ENCODE measurements around the gene QRICH1. TPM values are rescaled to one million over a fixed set of nuclear protein-coding genes. Genes with fewer than 3 reads are reported as not detected.

QRICH1 gene
- polyA plus RNA-seq, 1 of the 3 experiments (the other 2 are of a cell fraction) = 58.5 TPM

DNA sequence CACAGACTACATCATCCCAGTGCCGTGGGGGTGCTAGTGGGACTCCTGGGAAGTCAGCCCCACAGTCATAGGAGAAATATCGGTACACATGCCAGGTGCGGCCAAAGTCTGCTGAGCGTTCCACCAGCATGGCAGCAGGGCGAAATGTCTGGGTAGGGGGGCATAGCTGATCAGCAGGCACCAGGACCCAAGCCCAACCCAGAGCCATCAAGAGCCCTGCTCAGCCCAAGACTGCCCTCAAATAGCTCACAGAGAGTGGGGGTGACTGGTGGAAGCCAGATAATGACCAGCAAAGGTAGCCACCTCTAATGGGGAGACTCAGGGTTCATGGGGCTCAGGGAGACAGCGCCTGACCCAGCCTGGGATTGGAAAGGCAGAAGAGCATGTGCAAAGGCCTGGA lies 37.7 kb upstream of the QRICH1 start:
- no peak for DNase-seq
- no peak overlapping the region for H2AFZ ChIP-seq (ENCODE audit: low read depth)
- ChIA-PET POLR2A (interaction anchor here (2.7 kb wide), 1 partner anchor 38 kb away, joined by 22 read pairs; the partner anchor contains the start of gene QRICH1), CTCF (interaction anchor here (0.7 to 5.4 kb wide), 9 partner anchors 11 to 447 kb away, joined by 3 to 26 read pairs (median 4); partner anchors contain the start of genes CCDC71, KLHDC8B and USP19)
- 100% methylated on average over 1 of the region's 6 CpGs for WGBS (ENCODE audit: low lambda C conversion rate)
- H3F3A ChIP-seq (replicated peaks; ENCODE audit: insufficient read depth) = no peaks in the 10 kb centered on the region
- H3K4me1 ChIP-seq (ENCODE audit: control insufficient read depth in 1 of 2, insufficient read depth in 2 of 2, low read depth in 1 of 2, low read length in 1 of 2) = peaks cover 0 to 18% of the 10 kb centered on the region in 2 experiments; a peak in 1 of 4 replicates
- H3K9me2 ChIP-seq = no peaks in the 10 kb centered on the region
- H3K79me2 ChIP-seq (ENCODE audit: insufficient read depth) = peaks cover 37% of the 10 kb centered on the region
- H3K27me3 ChIP-seq (ENCODE audit: insufficient read depth) = no peaks in the 10 kb centered on the region
- H3K4me3 ChIP-seq (ENCODE audit: low read depth in 2 of 2, low read length in 1 of 2) = peak overlapping the region; percentile 67 to 81; a peak in 3 of 4 replicates
- peaks cover 11 to 22% of the 10 kb centered on the region in 2 experiments for H3K36me3 ChIP-seq (replicated peaks in 1 of 2; ENCODE audit: control insufficient read depth in 1 of 2, insufficient read depth in 2 of 2, low read length in 1 of 2)
- no peak for TF ChIP-seq POLR2AphosphoS5 (IDR thresholded peaks at IDR 0.05; ENCODE audit: low read depth, low read length)
- no peak for TF ChIP-seq FOXJ3 (CRISPR knock-in tag; IDR thresholded peaks at IDR 0.05)
- TF ChIP-seq FOSL2 (IDR thresholded peaks at IDR 0.05; ENCODE audit: borderline replicate concordance, low read depth) = no peak
- TF ChIP-seq GABPA (IDR thresholded peaks at IDR 0.05; ENCODE audit: low read depth) = no peak
- no peak for TF ChIP-seq SIN3A (IDR thresholded peaks at IDR 0.05; ENCODE audit: borderline replicate concordance, low read depth, low read length)
- TF ChIP-seq, protein P1, sequence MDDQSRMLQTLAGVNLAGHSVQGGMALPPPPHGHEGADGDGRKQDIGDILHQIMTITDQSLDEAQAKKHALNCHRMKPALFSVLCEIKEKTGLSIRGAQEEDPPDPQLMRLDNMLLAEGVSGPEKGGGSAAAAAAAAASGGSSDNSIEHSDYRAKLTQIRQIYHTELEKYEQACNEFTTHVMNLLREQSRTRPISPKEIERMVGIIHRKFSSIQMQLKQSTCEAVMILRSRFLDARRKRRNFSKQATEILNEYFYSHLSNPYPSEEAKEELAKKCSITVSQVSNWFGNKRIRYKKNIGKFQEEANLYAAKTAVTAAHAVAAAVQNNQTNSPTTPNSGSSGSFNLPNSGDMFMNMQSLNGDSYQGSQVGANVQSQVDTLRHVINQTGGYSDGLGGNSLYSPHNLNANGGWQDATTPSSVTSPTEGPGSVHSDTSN (IDR thresholded peaks at IDR 0.05) = no peak
- TF ChIP-seq, protein P2, sequence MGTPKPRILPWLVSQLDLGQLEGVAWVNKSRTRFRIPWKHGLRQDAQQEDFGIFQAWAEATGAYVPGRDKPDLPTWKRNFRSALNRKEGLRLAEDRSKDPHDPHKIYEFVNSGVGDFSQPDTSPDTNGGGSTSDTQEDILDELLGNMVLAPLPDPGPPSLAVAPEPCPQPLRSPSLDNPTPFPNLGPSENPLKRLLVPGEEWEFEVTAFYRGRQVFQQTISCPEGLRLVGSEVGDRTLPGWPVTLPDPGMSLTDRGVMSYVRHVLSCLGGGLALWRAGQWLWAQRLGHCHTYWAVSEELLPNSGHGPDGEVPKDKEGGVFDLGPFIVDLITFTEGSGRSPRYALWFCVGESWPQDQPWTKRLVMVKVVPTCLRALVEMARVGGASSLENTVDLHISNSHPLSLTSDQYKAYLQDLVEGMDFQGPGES (IDR thresholded peaks at IDR 0.05; ENCODE audit: low read depth, low read length) = no peak
- TF ChIP-seq NFIC (IDR thresholded peaks at IDR 0.05; ENCODE audit: borderline replicate concordance) = no peak
- TF ChIP-seq RCOR1 (IDR thresholded peaks at IDR 0.05; ENCODE audit: low read length) = no peak
- TF ChIP-seq, protein P3, sequence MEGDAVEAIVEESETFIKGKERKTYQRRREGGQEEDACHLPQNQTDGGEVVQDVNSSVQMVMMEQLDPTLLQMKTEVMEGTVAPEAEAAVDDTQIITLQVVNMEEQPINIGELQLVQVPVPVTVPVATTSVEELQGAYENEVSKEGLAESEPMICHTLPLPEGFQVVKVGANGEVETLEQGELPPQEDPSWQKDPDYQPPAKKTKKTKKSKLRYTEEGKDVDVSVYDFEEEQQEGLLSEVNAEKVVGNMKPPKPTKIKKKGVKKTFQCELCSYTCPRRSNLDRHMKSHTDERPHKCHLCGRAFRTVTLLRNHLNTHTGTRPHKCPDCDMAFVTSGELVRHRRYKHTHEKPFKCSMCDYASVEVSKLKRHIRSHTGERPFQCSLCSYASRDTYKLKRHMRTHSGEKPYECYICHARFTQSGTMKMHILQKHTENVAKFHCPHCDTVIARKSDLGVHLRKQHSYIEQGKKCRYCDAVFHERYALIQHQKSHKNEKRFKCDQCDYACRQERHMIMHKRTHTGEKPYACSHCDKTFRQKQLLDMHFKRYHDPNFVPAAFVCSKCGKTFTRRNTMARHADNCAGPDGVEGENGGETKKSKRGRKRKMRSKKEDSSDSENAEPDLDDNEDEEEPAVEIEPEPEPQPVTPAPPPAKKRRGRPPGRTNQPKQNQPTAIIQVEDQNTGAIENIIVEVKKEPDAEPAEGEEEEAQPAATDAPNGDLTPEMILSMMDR (IDR thresholded peaks at IDR 0.05) = no peak
- no peak for TF ChIP-seq FOXM1 (IDR thresholded peaks at IDR 0.05; ENCODE audit: low read depth)
- TF ChIP-seq TEAD4 (IDR thresholded peaks at IDR 0.05; ENCODE audit: borderline replicate concordance, insufficient read depth) = no peak
- TF ChIP-seq EP300 (IDR thresholded peaks at IDR 0.05; ENCODE audit: borderline replicate concordance in 1 of 2, low read depth in 1 of 2, low read length in 1 of 2) = no peak
- no peak for TF ChIP-seq GATA2 (CRISPR knock-in tag; IDR thresholded peaks at IDR 0.05)
- TF ChIP-seq JUND (IDR thresholded peaks at IDR 0.05) = no peak
- H3K27ac ChIP-seq (ENCODE audit: low read depth in 2 of 2, low read length in 1 of 2) = peak overlapping the region in 1 of 2 experiments; percentile 91; a peak in 2 of 4 replicates
- no peaks in the 10 kb centered on the region for H3K9me3 ChIP-seq
- H3K9ac ChIP-seq = peak overlapping the region; percentile 75; the same call in 1 of the 2 replicates
- no peaks in the 10 kb centered on the region for H4K20me1 ChIP-seq (ENCODE audit: insufficient read depth)
- peak overlapping the region; percentile 100 for H3K4me2 ChIP-seq

Measured in SK-N-SH (cell line).